Measurements from ENCODE around the gene OSBP2.

DNA sequence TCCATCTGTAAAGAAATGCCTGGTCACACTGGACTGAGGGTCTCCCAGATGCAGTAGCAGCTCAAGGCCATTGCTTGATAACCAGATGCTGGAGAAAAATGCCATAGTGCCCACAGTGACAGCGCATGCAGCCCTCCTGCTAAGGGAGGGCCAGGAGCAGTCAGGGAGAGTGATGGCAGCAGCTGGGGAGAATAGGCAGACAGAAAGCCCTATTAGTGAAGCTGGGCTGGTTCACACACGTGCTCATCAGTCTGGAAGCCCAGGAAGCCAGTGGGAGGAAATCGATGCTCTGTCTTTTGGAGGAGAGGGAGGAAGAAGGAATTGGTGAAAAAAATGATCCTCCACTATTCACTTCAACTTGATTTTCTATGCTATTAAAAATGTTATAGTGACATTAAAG, 82.9 kb downstream of the OSBP2 start:
- TF ChIP-seq POLR2A (IDR thresholded peaks at IDR 0.05): no peak
- TF ChIP-seq, protein P1, sequence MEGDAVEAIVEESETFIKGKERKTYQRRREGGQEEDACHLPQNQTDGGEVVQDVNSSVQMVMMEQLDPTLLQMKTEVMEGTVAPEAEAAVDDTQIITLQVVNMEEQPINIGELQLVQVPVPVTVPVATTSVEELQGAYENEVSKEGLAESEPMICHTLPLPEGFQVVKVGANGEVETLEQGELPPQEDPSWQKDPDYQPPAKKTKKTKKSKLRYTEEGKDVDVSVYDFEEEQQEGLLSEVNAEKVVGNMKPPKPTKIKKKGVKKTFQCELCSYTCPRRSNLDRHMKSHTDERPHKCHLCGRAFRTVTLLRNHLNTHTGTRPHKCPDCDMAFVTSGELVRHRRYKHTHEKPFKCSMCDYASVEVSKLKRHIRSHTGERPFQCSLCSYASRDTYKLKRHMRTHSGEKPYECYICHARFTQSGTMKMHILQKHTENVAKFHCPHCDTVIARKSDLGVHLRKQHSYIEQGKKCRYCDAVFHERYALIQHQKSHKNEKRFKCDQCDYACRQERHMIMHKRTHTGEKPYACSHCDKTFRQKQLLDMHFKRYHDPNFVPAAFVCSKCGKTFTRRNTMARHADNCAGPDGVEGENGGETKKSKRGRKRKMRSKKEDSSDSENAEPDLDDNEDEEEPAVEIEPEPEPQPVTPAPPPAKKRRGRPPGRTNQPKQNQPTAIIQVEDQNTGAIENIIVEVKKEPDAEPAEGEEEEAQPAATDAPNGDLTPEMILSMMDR (IDR thresholded peaks at IDR 0.05): no peak
